Left cardiac atrium (tissue), 4 donors: Measurements from ENCODE around the gene N4BP2L1. TPM values are rescaled to one million over a fixed set of nuclear protein-coding genes. Genes with fewer than 3 reads are reported as not detected.

ENCODE experiments used
- ATAC-seq, 2 donors: fragments of 200-7000 bp; cut with Tn5 transposase; one replicate each; pipeline ENCODE4 v1.9.1; 2020; ENCODE audit warnings: mild to moderate bottlenecking in 2 of 2, moderate library complexity in 2 of 2
- DNase-seq: peaks from one replicate; pipeline ENCODE4 v3.0.0-alpha.2; 2020
- intact Hi-C, 2 donors: fragments of 100-400 bp; cut with DNase I; formaldehyde crosslinking; loops; one replicate each; pipeline versions ENCODE4 v1.14.1 to v1.15.1; 2022 to 2023
- total RNA-seq, 2 donors: library from RNA; stranded (reverse); fragmentation: NEBNext Ultra II Directional; extraction: Animal tissue kit (Norgen Biotek cat#: 25700); gene quantifications; one replicate each; pipeline ENCODE4 v1.2.1, GENCODE V29; 2021
- donor health status: DM: no; HTN: yes; CAD: no.
- donor health status: DM: no; HTN: yes; CAD: no; lungs with severe emphysema.
- donor health status: DM: yes; HTN: yes; CAD: no.
- donor health status: Dilated cardiomyopathy.

Gene N4BP2L1
- total RNA-seq, 2 donors from 2014 or later, result 4.7 to 6.7 TPM

DNA sequence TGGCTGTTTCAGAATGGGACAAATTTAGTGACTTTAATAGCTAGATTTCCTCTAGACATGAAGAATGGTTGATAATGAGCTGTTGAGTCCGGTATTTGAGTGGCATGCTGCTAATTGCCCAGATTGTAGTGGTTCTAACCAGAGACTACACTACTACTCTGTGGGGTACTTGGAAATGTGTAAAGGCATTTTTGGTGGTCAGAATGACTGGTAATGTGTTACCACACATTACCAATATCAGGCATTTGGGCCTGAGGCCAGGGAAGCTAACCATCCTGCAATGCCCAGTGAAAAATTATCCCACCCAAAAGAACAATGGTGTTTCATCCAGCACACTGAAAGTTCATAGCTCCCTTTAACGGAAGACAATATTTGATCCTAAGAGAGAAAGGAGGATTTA is 17.5 kb upstream of the N4BP2L1 start:
- intact Hi-C loops, result no loop called here
- no peak for DNase-seq
- ATAC-seq, result no peak

- no peak for ATAC-seq
- no peak for DNase-seq
- intact Hi-C loops, result no loop called here
Observed at GRCh38 chr13:32443111-32443510, 15.2 kb upstream of the N4BP2L1 start.

DNA sequence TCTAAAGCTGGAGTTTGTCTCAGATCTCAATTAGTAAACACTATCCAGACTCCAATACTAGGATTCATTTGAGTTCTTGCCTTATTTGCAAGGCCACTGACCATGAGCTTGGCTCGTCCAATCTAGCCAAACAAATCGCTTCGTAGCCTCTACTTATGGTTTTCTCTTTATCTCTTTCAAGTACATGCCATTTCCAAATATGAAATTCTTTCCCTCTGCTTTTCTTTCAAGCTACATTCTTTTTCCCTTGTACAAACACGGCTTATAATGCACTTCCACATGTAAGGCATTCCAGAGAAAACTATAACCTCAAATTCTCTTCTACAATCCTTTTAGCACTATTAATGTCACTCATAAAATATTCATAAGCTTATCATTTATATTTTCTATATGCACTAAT is 10.9 kb upstream of the N4BP2L1 start:
- intact Hi-C loops, result no loop called here
- DNase-seq, result no peak
- no peak for ATAC-seq

- intact Hi-C loops, result no loop called here
- ATAC-seq (no peak), DNase-seq (no peak)
Observed at GRCh38 chr13:32432856-32433255, 4.9 kb upstream of the N4BP2L1 start.

- intact Hi-C loops, result no loop called here
- DNase-seq (no peak), ATAC-seq (no peak)
Observed at GRCh38 chr13:32431361-32431760, 3.4 kb upstream of the N4BP2L1 start.

DNA sequence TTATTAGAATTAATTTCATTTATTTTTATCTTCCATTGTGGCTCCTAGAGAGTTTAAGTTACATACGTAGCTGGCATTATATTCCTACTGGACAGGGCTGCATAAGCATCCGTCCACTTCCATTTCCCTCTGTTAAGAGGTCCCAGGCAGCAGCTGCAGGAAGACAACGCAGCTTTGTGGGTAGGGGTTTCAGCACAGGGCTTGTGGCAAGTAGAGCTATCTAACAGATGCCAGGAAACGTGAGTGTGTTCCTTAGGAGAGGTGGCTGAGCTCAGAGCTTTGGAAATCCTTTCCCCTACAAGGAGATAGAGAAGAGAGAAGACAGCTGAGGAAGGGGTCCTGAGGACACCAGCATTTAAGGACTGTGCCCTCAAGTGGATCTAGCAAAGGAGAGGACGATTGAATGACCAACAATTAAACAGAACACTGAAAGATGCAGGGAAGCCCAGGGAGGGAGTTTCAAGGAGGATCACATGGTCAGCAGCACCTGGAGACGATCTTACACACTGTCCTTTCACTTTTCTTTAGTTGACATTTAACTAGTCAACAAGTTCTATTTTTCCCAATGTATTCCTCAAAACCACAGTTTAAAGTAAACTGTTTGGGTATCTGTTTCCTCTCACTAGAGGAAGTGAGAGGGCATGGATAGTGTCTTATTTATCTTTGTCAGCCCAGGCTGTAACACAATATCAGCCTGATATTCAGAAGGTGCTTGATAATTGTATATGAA is 2.3 kb upstream of the N4BP2L1 start:
- intact Hi-C loops, result no loop called here
- ATAC-seq (no peak), DNase-seq (no peak)

GRCh38 chr13:32429433-32429909 is 1.5 kb upstream of the N4BP2L1 start:
- intact Hi-C loops, result no loop called here
- no peak for DNase-seq
- no peak for ATAC-seq

DNA sequence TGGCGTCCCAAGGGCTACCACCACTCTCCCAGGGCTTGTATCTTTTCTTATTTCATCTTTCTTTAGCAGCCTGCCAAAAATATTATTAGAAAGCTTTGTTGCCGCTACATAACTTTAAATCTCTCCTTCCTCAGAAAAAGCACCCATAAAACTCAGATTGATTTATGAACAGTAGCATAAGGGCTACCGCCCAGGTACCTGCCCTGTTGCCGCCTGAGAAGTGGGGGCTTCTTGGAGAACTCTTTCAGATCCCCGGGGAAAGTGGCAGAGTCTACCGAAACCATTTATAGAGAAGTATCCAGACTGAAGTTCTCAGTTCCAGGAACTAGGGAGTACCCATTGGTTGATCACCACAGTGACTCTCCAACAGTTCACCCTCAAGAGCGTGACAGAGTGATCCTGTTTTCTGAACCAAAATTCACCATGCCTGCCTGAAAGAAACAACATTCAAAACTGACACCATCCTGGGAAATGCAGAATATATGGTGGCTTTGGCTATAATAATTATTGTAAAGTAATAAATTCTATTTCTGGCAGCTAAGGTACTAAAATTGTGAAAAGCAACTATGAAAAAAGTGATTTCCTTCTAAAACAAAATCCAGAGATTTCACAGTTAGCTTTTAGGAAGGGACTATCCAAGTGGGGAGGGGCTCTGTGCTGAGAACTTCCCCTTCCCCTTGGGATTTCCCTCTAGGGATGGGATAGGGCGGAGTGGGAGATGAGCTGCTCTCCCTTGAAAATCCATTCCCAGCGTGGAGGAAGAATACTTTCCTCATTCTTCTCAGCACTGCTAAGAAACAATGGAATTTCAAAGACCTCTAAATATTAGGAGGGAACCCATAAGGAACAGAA is 877 bp upstream of the N4BP2L1 start:
- peak in 1 of 2 donors; percentile 33 for ATAC-seq
- intact Hi-C loops, result no loop called here
- no peak for DNase-seq

DNA sequence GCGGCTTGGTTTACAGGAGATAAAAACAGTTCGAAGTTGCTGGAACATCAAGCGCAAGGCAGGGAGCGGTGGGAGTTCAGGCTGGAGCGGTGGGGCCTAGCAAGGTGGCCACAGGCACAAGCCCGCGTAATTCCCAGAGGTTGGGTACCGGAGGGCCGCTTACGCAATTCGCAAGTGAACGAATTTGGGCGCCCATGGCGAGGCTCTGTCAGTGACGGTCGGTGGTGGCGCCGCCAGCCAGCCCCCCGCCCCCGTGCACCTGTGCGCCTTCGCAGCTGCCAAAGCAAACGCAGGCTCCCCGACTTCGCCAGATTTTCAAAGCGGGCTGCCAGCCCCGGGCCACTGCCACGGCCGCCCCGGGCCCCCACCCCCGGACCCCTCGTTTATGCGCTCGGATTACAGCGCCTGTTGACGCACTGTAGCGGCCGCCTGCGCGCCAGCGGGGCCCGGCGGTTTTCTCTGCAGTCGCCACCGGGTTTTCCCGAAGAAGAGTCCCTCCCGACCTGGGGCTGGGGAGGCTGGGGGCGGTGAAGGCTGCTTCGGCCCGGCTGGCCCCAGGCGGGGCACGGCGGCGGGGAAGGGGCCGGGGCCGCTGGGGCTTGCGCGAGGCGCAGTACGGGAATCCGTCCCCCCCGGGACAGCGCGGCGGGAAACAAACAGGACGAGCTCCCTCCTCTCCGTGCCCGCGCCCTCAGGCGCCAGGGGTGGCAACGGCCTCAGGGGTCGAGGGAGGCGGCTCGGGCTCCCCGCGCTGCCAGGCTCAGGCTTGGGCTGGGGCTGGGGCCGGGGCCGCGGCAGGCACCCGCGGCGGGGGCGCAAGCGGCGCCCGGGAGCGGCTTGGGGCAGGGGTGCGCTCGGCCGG is 709 bp downstream of the N4BP2L1 start:
- ATAC-seq (peak; percentile 32 to 58), DNase-seq (peak; percentile 52)
- intact Hi-C loops, result no loop called here

DNA sequence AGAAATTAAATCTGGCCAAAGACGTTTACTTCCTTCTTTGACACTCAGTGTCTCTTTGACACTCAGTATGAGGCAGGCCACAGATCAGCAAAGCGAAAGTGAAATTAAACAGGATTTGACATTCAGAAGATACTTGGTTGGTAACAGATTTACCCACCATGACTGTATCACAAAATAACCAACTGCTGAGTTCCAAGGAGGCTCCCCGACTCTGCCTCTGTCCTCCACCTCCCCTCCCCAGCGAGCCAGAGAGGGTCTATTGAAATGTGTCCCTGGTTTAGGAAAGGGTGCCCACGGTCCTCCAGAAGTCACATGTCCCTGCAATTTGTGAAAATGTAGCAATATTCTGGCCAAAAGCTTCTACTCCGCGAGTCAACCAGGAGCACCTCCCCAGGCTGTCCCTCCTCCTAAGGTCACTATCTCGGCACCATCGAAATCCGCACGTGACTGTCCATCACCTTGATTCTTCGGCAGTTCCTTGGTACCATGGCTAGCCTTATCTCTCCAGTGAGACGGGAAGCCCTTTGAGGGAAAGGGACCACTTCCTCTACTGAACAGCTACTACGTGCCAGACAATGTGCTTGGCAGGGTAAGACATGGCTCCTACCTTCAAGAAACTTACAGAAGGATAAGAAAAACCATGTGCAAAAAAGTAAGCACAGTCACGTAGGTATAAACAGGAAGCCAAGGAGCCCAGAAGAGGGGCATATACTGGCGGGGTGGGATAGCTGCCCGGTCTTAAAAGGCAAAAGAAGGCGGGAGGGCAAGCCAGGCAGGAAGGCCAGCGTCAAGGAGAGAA is 1.5 kb downstream of the N4BP2L1 start:
- ATAC-seq (peak in 1 of 2 donors; percentile 16), DNase-seq (no peak)
- intact Hi-C loops, result no loop called here

DNA sequence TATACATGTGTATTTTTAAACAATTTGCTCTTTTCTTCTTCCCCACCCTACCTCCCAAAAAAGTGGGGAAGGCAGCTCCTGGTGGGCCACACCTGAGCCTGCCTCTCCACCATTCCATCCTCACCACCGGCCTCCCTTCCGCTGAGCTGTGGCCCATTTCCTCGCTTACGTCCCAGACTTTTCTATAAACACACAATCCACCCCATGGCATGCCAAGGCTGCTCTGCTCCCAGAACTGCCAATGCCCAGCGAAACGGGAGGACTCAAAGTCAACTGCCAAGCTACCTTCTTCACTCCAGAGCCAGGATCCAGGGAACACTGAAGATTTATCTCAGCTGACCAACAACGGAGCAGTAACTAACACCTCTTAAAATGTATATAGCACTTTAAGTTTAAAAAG is 2.8 kb downstream of the N4BP2L1 start:
- no peak for ATAC-seq
- no peak for DNase-seq
- intact Hi-C loops, result no loop called here

GRCh38 chr13:32423592-32423991 is 4.3 kb downstream of the N4BP2L1 start:
- intact Hi-C loops, result no loop called here
- DNase-seq, result no peak
- ATAC-seq, result no peak

GRCh38 chr13:32419862-32420261 is 8.1 kb downstream of the N4BP2L1 start:
- DNase-seq (no peak), ATAC-seq (no peak)
- intact Hi-C loops, result no loop called here

DNA sequence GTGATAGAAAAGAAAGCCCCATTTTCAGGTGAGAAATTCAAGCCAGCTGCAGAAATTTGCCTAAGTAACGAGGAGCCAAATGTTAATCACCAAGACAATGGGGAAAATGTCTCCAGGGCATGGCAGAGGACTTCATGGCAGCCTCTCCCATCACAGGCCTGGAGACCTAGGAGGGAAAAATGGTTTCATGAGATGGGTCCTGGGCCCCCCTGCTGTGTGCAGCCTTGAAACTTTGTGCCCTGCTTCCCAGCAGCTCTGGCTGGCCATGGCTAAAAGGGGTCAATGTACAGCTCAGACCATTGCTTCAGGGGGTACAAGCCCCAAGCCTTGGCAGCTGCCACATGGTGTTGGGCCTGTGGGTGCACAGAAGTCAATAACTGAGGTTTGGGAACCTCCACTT is 9.9 kb downstream of the N4BP2L1 start:
- no peak for ATAC-seq
- intact Hi-C loops, result no loop called here

DNA sequence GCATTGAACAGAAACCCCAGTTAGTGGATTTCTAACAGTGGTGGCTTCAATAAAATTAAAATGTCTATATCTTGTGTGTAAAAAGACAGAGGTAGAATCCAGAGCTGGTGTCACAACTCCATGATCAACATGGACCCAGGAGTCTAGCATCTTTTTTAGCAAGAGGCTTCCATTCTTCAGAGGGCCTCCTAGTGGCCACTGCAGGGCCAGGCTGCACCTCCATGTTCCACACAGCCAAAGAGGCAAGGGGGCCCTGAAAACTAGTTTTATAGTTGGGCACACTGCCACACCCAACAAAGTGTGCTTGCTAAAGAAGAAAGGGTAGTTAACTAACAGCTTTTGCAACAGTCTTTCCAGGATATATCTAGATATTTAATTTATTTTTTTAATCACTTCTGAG is 12.9 kb downstream of the N4BP2L1 start:
- DNase-seq (no peak), ATAC-seq (no peak)
- intact Hi-C loops, result no loop called here

More for the DNA sequence above, 9.9 kb downstream of the N4BP2L1 start:
- no peak for DNase-seq

DNA sequence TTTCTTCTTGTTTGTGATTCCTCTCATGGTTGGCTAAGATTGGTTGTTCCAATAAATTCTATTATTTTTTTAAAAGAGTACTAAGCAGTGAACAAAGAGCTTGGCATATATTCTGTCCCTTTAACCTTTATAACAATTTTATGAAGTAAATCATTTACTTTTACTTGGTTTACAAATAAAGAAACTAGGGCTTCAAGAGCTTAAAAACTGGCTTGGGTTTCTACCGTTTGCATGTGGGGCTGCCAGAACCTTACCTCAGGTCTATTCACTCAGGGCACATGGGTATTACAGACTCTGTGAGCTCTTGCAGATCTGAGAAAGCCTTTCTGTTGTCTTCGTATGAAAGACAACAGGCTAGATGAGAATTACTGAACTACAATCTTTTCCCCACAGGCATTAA is 13.3 kb downstream of the N4BP2L1 start:
- ATAC-seq (no peak), DNase-seq (no peak)
- intact Hi-C loops, result no loop called here

GRCh38 chr13:32413284-32413683 is 14.6 kb downstream of the N4BP2L1 start:
- no peak for DNase-seq
- intact Hi-C loops, result no loop called here
- no peak for ATAC-seq

DNA sequence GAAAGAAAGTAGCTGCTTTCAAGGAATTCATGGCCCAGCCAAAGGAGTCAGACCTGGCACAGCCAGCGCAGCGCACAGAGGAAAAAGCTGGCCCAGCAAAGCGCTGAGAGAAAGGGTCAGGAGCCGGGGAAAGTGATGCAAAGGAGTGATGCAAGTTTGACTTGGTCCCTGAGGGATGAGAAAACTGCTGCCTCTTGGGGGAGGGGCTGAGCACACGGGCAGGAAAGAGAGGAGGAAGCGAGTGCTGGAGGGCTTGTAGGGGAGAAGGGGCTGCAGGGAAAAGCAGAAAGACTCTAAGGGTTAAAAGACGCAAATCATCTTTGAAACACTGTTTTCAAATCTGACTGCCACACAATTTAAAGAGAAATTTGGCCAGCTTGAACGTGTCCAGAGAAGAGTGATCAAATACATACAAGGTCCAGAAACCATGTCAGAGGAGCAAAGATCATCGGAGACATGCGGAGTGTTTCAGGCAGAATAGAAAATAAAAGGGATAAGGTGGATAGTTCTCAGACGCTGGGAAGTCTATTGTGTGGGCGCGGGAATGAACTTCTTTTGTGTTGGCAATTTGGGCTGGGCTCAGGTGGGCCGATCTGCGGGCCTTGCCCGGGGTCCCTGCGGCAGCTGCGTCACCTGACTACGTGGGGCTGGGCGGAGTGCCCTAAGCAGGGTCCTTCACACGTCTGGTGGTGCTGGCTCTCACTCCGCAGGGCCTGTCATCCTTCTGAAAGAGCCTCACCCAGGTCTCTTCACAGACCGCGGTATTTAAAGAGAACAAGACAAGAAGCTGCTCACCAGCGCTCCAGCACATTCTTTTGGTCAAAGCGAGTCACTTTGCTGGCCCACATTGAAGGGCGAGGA is 18.1 kb downstream of the N4BP2L1 start:
- ATAC-seq, result peak; percentile 92
- DNase-seq, result peak; percentile 61
- intact Hi-C loops, result no loop called here
